ENCODE results near the gene SMOC1. TPM values are rescaled to one million over a fixed set of nuclear protein-coding genes. Genes with fewer than 3 reads are reported as not detected.

The SMOC1 gene
- total and polyA plus RNA-seq, 9 of the 15 experiments (the other 6 are each of a cell fraction or from before 2014, with no cell fraction given) = 0.04 TPM; not detected in 8

DNA sequence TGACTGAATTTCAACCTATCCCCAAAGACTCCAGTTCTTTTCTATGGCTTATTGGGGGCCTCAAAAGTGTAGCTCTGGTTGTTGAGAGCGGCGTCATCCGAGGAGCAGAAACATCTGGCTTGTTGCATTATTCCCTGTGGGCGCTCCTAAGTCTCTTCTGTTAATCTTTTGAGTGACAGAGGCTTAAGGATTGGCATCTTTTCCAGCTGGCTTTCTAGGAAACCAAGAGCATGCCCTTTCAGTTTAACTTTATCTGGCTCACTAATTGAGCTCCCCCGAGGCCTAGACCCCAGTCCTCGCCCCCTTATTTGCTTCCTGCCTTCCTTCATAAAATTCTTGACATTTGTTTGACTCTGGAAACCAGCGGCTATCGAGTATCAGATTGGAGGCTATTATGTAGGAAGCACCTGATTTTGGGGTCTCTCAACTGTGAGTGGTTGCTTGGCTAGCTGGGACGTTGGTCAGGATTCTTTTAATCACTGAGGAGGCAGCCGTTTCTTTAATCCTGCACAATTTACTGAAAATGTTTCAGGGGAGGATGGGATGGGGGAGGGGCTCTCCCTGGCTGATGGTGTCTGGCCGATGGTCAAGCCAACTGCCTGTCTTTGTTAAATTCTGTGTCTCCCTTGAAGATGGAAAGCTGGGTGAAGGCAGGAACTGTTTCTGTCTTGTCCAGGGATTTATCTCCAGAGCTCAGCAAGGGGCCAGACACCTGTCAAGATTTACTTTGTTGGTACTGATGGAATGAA lies 3.1 kb downstream of the SMOC1 start:
- CTCF ChIA-PET (ENCODE audit: low intra/inter-chr PET ratio) = no interaction called here
- H4K20me1 ChIP-seq (replicated peaks; ENCODE audit: control insufficient read depth, insufficient read depth, low read length) = no peaks in the 10 kb centered on the region
- in situ Hi-C loops (cut with MboI) = no loop called here
- H3K9me1 ChIP-seq (ENCODE audit: control insufficient read depth, insufficient read depth, low read length) = no peaks in the 10 kb centered on the region
- no peak overlapping the region for H2AFZ ChIP-seq (ENCODE audit: low read depth, low read length)
- TF ChIP-seq HDAC1 (IDR thresholded peaks at IDR 0.05) = no peak
- TF ChIP-seq KLF1 (tag; IDR thresholded peaks at IDR 0.05) = no peak
- no peaks in the 10 kb centered on the region for H3K79me2 ChIP-seq (ENCODE audit: control insufficient read depth, insufficient read depth, low read length)
- H3K27me3 ChIP-seq (ENCODE audit: control insufficient read depth in 2 of 2, insufficient read depth in 2 of 2, low read length in 2 of 2) = peaks cover 0 to 26% of the 10 kb centered on the region in 2 experiments; a peak in 2 of 5 replicates
- WGBS (ENCODE audit: insufficient coverage, low coverage, missing lambda C conversion rate) = 0% methylated on average over 11 of the region's 11 CpGs
- H3K4me1 ChIP-seq (replicated peaks in 1 of 2; ENCODE audit: control insufficient read depth in 2 of 2, insufficient read depth in 2 of 2, low read length in 2 of 2) = peaks cover 0 to 5% of the 10 kb centered on the region in 2 experiments; a peak in 1 of 5 replicates
- H3K4me2 ChIP-seq (ENCODE audit: insufficient read depth, low read length) = no peak overlapping the region
- DNase-seq (ENCODE audit: extremely low read depth in 1 of 4, low spot score in 3 of 4) (no peak), ATAC-seq (no peak), FAIRE-seq (no peak)
- H3K9ac ChIP-seq (ENCODE audit: insufficient read depth in 1 of 2, low read depth in 2 of 2, low read length in 2 of 2) = no peak overlapping the region
- intact Hi-C loops (cut with micrococcal nuclease) = no loop called here
- H3K4me3 ChIP-seq = no peak overlapping the region
- H3K27ac ChIP-seq (ENCODE audit: extremely low read depth, low read depth, low read length) = no peak overlapping the region
- no peaks in the 10 kb centered on the region for H3K36me3 ChIP-seq (ENCODE audit: control insufficient read depth, insufficient read depth, low read length)
- POLR2A ChIA-PET = interaction anchor here (0.5 kb wide), 1 partner anchor 171 kb away, joined by 3 read pairs; no protein-coding TSS in a partner anchor
- BruUV-seq (replicated peaks) = no TSS peak
- H3K9me3 ChIP-seq (replicated peaks; ENCODE audit: control insufficient read depth, insufficient read depth, low read depth, low read length) = no peaks in the 10 kb centered on the region

DNA sequence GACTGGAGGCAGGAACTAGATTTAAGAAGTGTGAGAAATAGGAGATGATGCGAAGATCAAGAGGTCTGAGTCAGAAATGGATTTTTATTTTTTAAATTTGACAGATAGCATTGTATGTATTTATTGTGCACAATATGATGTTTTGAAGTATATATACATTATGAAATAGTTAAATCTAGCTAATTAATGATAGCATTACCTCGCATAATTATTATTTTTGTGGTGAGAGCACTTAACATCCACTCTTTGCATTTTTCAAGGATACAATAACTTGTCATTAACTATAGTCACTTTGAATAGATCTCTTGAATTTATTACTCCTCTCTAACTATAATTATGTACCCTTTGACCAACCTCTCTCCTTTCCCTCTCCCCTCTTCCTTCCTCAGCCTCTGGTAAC lies 3.7 kb downstream of the SMOC1 start:
- WGBS (ENCODE audit: insufficient coverage, low coverage, missing lambda C conversion rate) = 0% methylated on average over 2 of the region's 2 CpGs
- Histone ChIP-seq H3K9me1 (ENCODE audit: control insufficient read depth, insufficient read depth, low read length) (no peaks in the 10 kb centered on the region), H3K27me3 (ENCODE audit: control insufficient read depth in 2 of 2, insufficient read depth in 2 of 2, low read length in 2 of 2) (peaks cover 0 to 23% of the 10 kb centered on the region in 2 experiments; a peak in 2 of 5 replicates), H3K36me3 (ENCODE audit: control insufficient read depth, insufficient read depth, low read length) (no peaks in the 10 kb centered on the region), H3K9me3 (replicated peaks; ENCODE audit: control insufficient read depth, insufficient read depth, low read depth, low read length) (no peaks in the 10 kb centered on the region), H3K4me3 (no peak overlapping the region), H3K27ac (ENCODE audit: extremely low read depth, low read depth, low read length) (no peak overlapping the region), H2AFZ (ENCODE audit: low read depth, low read length) (no peak overlapping the region), H3K79me2 (ENCODE audit: control insufficient read depth, insufficient read depth, low read length) (no peaks in the 10 kb centered on the region), H3K9ac (ENCODE audit: insufficient read depth in 1 of 2, low read depth in 2 of 2, low read length in 2 of 2) (no peak overlapping the region), H3K4me1 (replicated peaks in 1 of 2; ENCODE audit: control insufficient read depth in 2 of 2, insufficient read depth in 2 of 2, low read length in 2 of 2) (peaks cover 0 to 5% of the 10 kb centered on the region in 2 experiments; a peak in 1 of 5 replicates), H3K4me2 (ENCODE audit: insufficient read depth, low read length) (no peak overlapping the region), H4K20me1 (replicated peaks; ENCODE audit: control insufficient read depth, insufficient read depth, low read length) (no peaks in the 10 kb centered on the region)
- FAIRE-seq (no peak), ATAC-seq (no peak), DNase-seq (ENCODE audit: extremely low read depth in 1 of 4, low spot score in 3 of 4) (no peak)
- no TSS peak for BruUV-seq (replicated peaks)
- intact Hi-C loops (cut with micrococcal nuclease) = no loop called here
- POLR2A ChIA-PET = no interaction called here
- no peak for TF ChIP-seq ZBED1 (IDR thresholded peaks at IDR 0.05)
- no peak for TF ChIP-seq ZNF133 (CRISPR knock-in tag; IDR thresholded peaks at IDR 0.05)
- TF ChIP-seq RNF2 (IDR thresholded peaks at IDR 0.05) = no peak
- TF ChIP-seq RFX7 (CRISPR knock-in tag; IDR thresholded peaks at IDR 0.05) = no peak
- no peak for TF ChIP-seq ETV5 (CRISPR knock-in tag; IDR thresholded peaks at IDR 0.05; ENCODE audit: low read depth)
- in situ Hi-C loops (cut with MboI) = no loop called here
- CTCF ChIA-PET (ENCODE audit: low intra/inter-chr PET ratio) = no interaction called here
